ENCODE data around the gene MEX3B. TPM values are rescaled to one million over a fixed set of nuclear protein-coding genes. Genes with fewer than 3 reads are reported as not detected.
"Not testable (repeated sequence)": the region's sequence is repeated elsewhere in the genome, so short reads cannot be mapped to it uniquely, and the experiment has no call there.

MEX3B gene
- polyA plus RNA-seq, 3 donors: 0.56 to 1.2 (median 0.58) TPM

GRCh38 chr15:82028163-82028562 lies 17.7 kb downstream of the MEX3B start:
- not testable (repeated sequence) for H3K27ac ChIP-seq (ENCODE audit: low read depth, low read length)
- WGBS, 3 donors: 74 to 76% (median 75%) methylated on average over 5 of the region's 5 CpGs

- no peak overlapping the region for H3K27ac ChIP-seq (ENCODE audit: low read depth, low read length)
- WGBS, 3 donors: 2 to 19% (median 10%) methylated on average over 1 of the region's 1 CpG
These were observed 23.8 kb downstream of the MEX3B start for GRCh38 chr15:82021992-82022391.

- WGBS, 3 donors: 75 to 85% (median 84%) methylated on average over 3 of the region's 3 CpGs
- H3K27ac ChIP-seq (ENCODE audit: low read depth, low read length): no peak overlapping the region
These were observed 25.0 kb downstream of the MEX3B start for GRCh38 chr15:82020625-82021394.

GRCh38 chr15:82018201-82018600 lies 27.6 kb downstream of the MEX3B start:
- no peak overlapping the region for H3K27ac ChIP-seq (ENCODE audit: low read depth, low read length)
- WGBS, 3 donors: 47 to 73% (median 60%) methylated on average over 4 of the region's 4 CpGs

- 61 to 69% (median 64%) methylated on average over 7 of the region's 7 CpGs for WGBS, 3 donors
- H3K27ac ChIP-seq (ENCODE audit: low read depth, low read length): no peak overlapping the region
These were observed 28.2 kb downstream of the MEX3B start for GRCh38 chr15:82017656-82018055.

GRCh38 chr15:82014989-82015388 lies 30.8 kb downstream of the MEX3B start:
- no peak overlapping the region for H3K27ac ChIP-seq (ENCODE audit: low read depth, low read length)
- 82 to 90% (median 87%) methylated on average over 3 of the region's 3 CpGs for WGBS, 3 donors

GRCh38 chr15:82012908-82013307 lies 32.9 kb downstream of the MEX3B start:
- WGBS, 3 donors: 70 to 88% (median 77%) methylated on average over 7 of the region's 7 CpGs
- no peak overlapping the region for H3K27ac ChIP-seq (ENCODE audit: low read depth, low read length)

- 81 to 91% (median 88%) methylated on average over 1 of the region's 1 CpG for WGBS, 3 donors
- H3K27ac ChIP-seq (ENCODE audit: low read depth, low read length): no peak overlapping the region
These were observed 40.6 kb downstream of the MEX3B start for GRCh38 chr15:82005239-82005638.

- 71 to 79% (median 77%) methylated on average over 3 of the region's 3 CpGs for WGBS, 3 donors
- no peak overlapping the region for H3K27ac ChIP-seq (ENCODE audit: low read depth, low read length)
These were observed 41.9 kb downstream of the MEX3B start for GRCh38 chr15:82003916-82004315.

- 66 to 92% (median 81%) methylated on average over 15 to 22 of the region's 22 CpGs for WGBS, 3 donors
- H3K27ac ChIP-seq (ENCODE audit: low read depth, low read length): not testable (repeated sequence)
These were observed 50.7 kb downstream of the MEX3B start for GRCh38 chr15:81995081-81995480.

- H3K27ac ChIP-seq (ENCODE audit: low read depth, low read length): no peak overlapping the region
- 89 to 95% (median 90%) methylated on average over 1 of the region's 1 CpG for WGBS, 3 donors
These were observed 53.3 kb downstream of the MEX3B start for GRCh38 chr15:81992523-81992922.

Other genes starting within 250 kb of the MEX3B start
- gene EFL1, start 216.7 kb upstream of the MEX3B start, polyA plus RNA-seq: 1 to 10 TPM; 3.5 to 5.7 (median 5.6) TPM
- 1 to 10 TPM in 2 of 3 donors, not detected in 1; 1.0 to 3.3 TPM for gene SAXO2, start 216.8 kb upstream of the MEX3B start, polyA plus RNA-seq

Data from adipose tissue (tissue), 3 donors.